ENCODE measurements around the gene DUSP2.

DUSP2 gene

GRCh38 chr2:96131813-96132745, 13.2 kb downstream of the DUSP2 start:
- peak; percentile 17 for FAIRE-seq
- no peak for DNase-seq (ENCODE audit: low spot score)

DNA sequence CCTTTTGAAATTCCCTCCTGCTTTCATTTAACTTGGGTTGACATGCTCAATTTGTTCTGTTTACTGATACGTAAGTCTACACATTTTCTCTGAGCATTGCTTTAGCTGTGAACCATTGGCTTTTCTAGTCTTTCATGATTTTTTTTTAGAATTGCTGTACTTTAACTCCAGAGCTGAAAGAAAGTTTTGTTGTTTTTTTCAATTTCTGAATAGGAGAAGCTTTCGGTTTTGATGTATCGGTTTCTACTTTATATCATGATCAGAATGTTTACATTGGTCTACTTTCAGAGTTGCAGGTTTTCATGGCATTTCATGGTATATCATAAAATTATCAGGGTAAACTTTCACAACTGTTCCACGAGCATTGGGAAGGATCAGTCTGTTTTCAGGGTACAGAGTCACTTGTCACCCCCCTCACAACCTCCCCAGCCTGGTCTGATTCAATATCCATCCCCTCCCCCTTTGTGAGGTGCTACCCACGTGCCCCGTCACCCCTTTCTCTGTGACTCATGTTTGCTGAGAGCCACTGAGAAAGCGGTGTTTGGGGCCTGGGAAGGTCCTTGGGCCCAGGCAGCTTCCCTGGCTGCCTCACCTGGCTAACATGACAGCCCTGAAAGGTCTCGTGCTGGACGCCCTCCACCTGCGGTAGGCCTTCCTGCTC, 14.0 kb downstream of the DUSP2 start:
- no peak for DNase-seq (ENCODE audit: low spot score)
- FAIRE-seq: no peak

DNA sequence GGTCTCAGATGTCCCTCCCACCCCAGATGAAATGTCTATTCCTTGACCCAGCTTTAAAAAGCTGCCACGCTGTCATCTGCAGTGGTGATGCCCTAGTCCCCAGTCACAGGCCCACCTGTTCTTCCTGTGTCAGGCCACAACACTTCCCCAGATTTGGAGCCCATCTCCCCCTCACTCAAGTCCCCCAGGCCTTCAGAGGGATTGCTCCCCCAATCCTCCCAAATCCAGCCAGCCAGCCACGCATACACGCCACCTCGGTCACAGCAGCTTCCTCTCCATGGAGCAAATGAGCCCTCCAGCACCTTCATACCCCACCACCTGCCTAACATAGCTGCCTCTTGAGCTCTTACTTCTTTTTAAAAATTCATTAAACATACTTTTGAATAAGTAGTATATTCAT, 14.8 kb downstream of the DUSP2 start:
- no peak for DNase-seq (ENCODE audit: low spot score)
- FAIRE-seq: no peak

DNA sequence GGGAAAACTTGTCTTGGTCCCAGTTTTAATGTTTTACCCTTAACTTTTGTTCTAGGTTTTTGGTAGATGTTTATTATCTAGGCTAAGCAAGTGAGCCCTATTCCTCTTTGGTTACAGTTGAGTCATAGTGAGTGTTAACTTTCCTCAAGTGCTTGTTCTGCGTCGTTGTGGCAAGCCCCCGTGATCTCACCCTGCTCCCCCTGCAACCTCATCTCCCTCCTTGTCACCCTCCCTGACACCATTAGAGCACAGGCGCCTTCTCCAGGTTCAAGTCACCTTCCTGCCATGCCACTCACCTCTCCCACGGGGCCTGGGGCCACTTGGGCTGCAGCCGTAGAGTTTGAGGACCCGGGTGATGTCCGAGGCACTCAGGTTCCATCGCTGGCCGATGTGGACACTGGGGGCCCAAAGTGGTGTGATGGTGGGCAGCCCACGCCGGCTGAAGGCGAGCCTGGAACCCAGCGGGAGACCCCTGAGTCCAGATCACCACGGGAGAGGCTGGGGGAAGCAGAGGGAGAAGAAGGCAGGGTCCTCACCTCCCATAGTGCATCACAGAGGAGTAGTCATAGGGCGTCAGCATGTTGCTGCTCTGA, 15.6 kb downstream of the DUSP2 start:
- DNase-seq (ENCODE audit: low spot score) (no peak), FAIRE-seq (no peak)

GRCh38 chr2:96128456-96128855, 16.8 kb downstream of the DUSP2 start:
- FAIRE-seq (no peak), DNase-seq (ENCODE audit: low spot score) (no peak)

DNA sequence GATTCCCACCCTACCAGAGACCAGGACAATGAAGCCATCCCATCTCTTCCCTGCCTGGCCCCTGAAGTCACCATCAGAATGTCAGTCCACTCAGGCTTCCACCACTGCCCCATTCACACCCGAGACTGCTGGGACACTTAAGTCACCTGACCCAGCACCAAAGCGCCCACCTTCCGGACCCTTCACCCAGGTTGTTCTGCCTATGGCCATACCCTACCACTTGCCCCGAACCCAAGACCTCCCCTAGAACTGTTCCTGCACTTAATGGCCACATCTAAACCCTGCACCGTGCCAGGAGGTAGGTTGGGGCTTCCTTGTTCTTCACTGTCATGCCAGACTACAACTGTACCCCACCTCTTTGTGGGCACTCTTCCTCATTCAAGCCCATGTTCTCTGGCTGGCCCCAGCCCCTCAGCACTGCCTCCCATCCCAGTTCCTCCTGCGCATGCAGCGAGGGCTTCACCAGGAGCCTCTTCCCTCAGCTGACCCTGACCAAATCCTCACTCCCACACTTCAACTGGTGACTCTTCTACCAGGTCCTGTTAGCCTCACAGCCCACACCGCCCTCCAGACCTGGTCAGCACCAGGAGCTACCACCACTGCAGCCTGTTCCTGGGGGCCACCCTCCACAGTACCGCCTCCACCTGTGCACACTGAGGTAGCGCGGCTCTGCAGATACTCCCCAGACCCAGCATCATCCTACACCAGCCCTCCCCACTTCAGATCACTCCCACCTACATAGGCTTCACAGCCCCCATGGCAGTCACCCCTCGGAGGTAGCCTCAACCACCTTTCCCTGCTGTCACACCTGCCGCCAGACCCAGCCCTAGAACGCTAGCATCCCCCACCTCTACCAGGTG, 20.6 kb downstream of the DUSP2 start:
- no peak for FAIRE-seq

DNA sequence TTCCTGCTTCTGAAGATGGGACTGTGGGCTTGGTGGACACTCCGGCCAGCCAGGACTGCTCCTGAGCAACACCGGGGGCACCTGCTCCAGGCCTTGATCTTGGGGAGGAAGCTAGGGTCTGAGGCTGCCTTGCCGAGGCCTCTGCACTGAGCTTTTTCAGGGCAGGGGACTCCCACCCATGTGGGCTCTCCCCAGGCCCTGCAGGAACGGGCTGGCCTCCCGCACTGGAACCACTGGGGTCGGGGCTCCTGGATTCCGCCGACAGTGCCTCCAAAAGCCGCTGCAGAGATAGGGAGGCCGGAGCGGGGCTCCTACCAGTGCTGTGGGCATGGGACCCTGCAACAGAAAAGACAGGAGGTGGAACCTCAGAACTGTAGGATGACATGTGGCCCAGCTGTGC, 21.3 kb downstream of the DUSP2 start:
- no peak for FAIRE-seq
- DNase-seq (ENCODE audit: low spot score): no peak

More for the DNA sequence above, 20.6 kb downstream of the DUSP2 start:
- no peak for DNase-seq (ENCODE audit: low spot score)

DNA sequence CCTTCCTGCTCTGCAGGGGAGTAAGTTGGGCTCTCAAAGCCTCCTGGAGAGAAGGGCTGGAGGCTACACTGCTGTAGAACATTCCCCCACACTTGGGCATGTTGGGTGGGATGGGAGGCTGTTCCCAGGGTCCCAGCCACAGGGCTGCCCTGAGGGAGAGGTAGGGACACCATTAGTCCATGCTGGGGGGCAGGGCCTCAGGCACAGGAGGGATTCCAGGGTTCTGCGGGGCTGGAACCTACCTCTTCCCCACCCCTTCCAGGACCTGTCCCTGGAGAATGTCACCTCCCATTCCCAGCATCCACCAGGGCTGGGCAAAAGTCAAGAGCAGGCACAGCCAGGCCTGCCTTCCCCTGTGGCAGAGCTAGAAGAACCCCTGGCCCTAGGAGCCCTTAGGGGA, 21.9 kb downstream of the DUSP2 start:
- FAIRE-seq (no peak), DNase-seq (ENCODE audit: low spot score) (no peak)

DNA sequence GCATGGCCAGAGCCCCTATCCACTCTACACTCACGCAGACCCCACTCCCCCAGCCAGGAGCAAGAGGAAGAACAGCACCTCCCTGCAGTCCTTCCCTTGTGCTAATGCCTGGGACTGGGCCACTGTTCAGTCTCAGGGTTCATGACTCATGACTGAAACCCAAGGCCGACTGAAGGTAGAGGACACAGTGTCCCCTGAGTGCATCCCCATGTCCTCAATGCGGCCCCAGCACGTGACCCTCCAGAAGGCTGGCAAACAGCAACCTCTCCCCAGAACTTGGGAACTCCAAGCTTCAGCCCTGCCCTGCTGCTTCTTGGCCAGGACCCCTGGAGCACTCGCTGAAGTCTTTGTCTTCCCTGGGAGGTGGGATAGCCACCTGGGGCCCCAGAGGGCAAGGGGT, 22.8 kb downstream of the DUSP2 start:
- no peak for DNase-seq (ENCODE audit: low spot score)
- FAIRE-seq: no peak

DNA sequence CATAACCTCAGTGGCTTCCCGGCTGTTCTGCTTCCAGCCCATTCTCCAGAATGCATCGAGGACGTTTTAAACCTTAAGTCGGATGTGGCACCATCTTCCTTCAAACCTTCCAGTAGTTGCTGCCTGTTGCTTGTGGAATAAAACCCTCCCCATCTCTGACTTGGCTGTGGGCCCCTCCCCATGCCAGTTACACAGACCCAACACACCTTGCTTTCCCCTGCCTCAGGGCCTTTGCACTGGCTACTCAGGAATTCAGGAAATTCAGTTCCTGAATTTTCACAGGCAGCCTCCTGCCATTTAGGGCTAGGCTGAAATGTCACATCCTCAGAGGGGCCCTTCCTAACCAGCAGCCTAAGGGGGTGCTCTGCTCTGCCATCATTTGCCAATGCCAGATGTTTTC, 23.8 kb downstream of the DUSP2 start:
- FAIRE-seq (no peak), DNase-seq (ENCODE audit: low spot score) (no peak)

DNA sequence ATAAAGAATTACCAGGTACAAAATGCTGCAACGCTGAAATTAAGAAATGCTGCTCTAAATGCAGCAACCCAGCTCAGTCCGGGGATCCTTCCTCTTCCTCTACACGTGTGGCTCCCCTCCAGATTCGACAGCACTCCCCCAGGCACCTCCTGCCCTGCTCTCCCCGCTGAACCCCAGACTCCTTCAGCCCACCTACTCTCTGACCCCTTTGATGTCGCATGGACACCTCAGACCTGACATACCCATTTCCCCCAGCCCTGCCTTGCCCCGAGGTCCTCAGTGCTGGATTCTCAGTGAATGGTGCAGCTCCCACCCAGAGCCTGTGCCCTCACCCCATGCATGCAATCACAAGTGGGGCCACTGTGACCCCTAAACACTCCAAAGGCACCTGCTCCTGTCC, 24.2 kb downstream of the DUSP2 start:
- no peak for FAIRE-seq
- DNase-seq (ENCODE audit: low spot score): no peak

DNA sequence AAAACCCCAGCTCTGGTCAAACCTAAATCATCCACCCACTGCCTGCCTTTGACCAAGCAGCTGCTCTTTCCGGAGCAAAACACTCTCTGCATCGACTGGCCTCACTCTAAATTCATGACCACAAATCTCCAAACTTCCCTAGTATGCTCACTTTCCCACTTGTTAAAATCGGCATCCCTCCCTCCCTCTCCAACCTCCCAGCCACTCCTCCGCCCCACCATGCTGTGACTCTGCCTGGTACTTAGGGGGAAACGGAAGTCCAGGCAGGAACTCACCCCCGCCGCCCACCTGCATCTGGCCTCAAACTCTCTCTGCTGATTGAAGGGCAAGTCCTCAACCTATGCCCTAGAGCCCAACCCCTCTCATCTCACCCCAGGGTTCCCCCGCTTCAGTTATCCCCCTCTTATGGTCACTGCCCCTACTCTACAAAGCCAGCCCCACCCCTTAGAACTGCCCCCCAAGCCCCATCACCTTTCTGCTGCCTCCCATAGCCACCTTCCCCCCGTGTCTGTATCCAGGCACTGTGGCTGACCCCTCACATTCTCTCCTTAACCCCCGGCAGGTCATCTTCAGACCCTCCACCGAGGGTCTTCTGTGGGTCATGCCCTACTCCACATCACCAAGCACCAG, 25.0 kb downstream of the DUSP2 start:
- DNase-seq (ENCODE audit: low spot score) (no peak), FAIRE-seq (peak; percentile 52)

DNA sequence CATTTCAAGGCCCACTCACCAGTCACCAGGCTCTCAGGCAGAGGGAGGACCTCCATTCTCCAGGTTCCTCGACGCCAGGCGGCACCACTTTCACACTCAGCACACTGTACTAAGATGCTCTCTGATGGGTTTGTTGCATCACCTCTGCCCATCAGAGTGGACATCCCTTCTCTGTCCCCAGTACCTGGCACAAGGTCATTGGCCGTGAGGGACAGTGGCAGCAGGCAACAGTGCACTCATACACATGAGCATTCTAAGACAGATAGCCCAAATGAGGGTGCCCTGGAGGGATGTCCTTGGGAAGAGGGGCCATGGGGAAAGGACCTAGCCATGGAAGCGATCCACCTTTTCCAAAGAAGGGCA, 25.9 kb downstream of the DUSP2 start:
- FAIRE-seq: peak; percentile 35
- DNase-seq (ENCODE audit: low spot score): no peak

GRCh38 chr2:96118698-96119388, 26.4 kb downstream of the DUSP2 start:
- no peak for FAIRE-seq
- no peak for DNase-seq (ENCODE audit: low spot score)

- peak; percentile 53 for DNase-seq (ENCODE audit: low spot score)
- FAIRE-seq: no peak
These were observed 27.3 kb downstream of the DUSP2 start for GRCh38 chr2:96117701-96118588.

GRCh38 chr2:96116879-96117533, 28.2 kb downstream of the DUSP2 start:
- DNase-seq (ENCODE audit: low spot score): peak; percentile 96
- FAIRE-seq: peak; percentile 52

GRCh38 chr2:96116424-96116878, 28.8 kb downstream of the DUSP2 start, which contains the start of gene ADRA2B:
ADRA2B (minus strand) TSS chr2:96116571; CDS start chr2:96116149, 422 bp downstream.
- DNase-seq (ENCODE audit: low spot score) (peak; percentile 82), FAIRE-seq (no peak)

DNA sequence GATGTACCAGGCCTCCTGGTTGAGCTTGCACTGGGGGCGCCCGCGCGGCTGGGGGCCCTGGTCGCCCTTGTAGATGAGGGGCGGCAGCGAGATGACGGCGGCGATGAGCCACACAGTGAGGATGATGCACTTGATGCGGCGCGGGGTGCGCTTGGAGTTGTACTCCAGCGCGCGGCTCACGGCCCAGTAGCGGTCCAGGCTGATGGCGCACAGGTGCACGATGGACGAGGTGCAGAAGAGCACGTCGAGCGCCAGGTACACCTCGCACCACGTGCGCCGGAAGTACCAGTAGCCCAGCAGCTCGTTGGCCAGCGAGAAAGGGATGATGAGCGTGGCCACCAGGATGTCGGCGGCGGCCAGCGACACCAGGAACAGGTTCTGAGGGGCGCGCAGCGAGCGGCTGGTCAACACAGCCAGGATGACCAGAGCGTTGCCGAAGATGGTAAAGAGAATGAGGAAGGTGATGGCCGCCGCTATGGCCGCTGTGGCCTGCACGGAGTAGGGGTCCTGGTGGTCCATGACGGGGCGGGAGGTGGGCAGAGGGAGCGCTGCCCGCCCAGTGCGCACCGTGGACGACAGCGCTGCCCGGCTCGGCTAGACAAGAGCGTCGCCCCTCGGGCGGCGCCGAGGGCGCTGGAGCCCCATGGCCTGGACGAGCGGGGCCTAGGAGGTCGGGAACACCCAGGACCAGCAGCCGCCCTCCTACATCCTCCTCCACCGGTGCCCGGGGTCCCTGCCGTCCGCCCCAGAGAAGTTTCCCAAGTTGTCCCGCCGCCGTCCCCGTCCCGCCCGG, 29.4 kb downstream of the DUSP2 start:
- FAIRE-seq: no peak
- DNase-seq (ENCODE audit: low spot score): no peak
